ENCODE measurements around the gene METRN.

The METRN gene

DNA sequence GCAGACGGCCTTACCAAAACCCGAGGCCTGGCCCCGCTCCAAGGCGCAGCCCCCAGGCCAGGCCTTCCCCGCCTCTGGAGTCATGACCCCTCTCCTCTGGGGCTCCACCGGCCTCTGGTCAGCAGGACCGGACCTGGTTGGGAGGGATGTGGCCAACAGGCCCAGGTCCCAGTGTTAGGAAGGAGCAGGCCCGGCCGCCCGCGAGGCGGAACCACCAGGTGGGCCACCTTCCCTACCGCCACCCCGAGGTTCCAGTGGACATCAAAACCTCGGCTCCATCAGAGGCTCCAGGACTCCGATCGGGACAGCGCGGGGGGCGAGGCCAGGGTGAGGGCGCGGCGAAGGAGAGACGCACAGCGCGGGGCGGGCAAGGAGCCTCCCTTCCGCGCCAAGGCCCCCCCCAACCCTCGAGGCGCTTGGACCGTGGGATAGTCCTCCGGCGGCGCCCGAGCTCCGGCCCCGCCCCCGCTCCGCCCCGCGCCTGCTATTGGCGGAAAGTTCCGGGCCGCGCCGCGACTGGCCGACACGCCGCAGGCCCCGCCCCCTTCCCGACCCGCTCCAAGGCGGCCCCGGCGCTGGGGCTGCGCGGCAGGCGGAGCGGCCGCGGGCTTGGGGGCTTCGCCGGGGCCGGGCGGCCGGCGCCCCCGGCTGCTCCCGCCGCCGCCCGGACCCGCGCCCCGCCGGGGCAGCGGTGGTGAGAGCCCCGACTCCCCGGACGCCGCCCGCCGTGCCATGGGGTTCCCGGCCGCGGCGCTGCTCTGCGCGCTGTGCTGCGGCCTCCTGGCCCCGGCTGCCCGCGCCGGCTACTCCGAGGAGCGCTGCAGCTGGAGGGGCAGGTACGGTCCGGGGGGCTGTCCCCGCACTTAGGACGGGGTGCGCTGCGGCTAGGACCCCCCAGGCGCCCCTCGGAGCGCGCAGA is at the start of gene METRN:
METRN (plus strand) TSS at position 561 of the 919 bp plus-strand sequence; CDS start at position 733, 172 bp downstream.
- peak; percentile 71 to 75 for DNase-seq

- no peak for DNase-seq
Measured at GRCh38 chr16:666572-666971, 48.3 kb upstream of the METRN start.

GRCh38 chr16:667113-667779 is 47.7 kb upstream of the METRN start:
- DNase-seq, result no peak

- peak; percentile 88 to 89 for DNase-seq
Measured at GRCh38 chr16:667780-668518, 47.0 kb upstream of the METRN start, which contains the start of gene RHOT2. RHOT2 (plus strand) TSS chr16:668132; CDS start chr16:668200, 68 bp downstream.

GRCh38 chr16:668519-669171 is 46.3 kb upstream of the METRN start:
- no peak for DNase-seq

DNA sequence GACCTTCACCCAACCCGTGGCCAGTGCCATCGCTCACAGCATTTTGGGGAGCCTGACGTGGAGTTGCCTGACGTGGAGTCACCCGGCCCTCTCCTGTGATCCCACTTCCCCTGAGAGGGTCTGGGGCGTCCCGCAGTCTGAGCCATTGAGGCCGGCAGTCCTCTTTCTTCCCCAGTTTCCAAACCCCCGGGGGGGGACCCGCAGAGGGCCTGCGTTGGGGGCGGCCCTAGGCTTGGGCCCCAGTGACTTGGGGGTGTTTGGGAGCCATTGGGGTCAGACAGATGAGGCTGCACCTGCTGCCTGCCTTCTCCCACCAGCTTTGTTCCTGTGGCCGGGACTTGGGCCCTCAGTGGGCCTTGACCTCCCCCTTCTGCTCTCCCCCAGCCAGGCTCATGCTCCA is 45.3 kb upstream of the METRN start:
- DNase-seq, result no peak

DNA sequence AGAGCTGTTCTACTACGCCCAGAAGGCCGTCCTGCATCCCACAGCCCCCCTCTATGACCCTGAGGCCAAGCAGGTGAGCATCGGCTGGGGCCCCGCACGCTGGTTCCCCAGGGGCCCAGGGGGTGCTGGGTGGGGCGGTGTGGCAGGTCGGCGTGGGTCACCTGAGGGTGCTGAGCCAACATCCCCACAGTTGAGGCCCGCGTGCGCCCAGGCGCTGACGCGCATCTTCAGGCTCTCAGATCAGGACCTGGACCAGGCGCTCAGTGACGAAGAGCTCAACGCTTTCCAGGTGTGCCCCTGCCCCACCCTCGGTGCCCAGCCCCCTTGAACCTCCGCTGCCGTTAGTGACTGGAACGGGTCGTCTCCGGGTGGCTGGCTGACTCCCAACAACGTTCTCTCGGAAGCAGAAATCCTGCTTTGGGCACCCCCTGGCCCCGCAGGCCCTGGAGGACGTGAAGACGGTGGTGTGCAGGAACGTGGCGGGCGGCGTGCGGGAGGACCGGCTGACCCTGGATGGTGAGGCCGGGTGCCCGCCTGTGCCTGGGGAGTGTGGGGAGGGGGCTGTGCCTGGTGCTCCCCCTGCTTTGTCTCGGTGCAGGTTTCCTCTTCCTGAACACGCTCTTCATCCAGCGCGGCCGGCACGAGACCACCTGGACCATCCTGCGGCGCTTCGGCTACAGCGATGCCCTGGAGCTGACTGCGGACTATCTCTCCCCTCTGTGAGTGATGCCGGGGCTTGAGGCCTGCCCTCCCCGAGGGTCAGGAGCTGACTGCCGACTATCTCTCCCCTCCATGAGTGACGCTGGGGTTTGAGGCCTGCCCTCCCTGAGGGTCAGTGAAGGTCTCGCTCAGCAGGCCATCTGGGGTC is 44.2 kb upstream of the METRN start:
- DNase-seq, result no peak

DNA sequence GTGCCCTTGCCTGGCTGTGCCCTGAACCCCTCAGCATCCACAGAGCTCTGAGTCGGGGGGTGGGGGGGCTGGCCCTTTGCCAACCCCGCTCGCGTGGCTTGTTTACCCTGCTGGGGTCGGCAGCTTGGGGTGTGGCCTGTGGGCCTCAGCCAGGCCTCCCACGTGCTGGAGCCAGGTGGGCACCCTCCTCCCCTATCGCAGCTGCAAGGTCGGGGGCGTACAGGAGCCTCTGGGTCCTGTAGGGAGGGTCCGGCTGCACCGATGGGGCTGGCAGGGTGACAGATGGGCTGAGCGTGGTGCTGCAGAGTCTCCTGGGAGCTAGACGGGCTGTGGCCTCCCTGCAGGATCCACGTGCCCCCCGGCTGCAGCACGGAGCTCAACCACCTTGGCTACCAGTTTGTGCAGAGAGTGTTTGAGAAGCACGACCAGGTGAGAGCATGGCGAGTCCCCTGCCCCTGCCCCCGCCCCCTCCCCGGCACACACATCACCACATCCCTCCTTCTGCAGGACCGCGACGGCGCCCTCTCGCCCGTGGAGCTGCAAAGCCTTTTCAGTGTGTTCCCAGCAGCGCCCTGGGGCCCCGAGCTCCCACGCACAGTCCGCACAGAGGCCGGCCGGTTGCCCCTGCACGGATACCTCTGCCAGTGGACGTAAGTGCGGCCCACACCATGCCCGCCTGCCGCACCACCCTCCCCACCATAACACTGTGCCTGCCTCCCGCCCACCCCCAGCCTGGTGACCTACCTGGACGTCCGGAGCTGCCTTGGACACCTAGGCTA is 43.4 kb upstream of the METRN start:
- no peak for DNase-seq

- DNase-seq, result no peak
Measured at GRCh38 chr16:672371-672770, 42.5 kb upstream of the METRN start.

DNA sequence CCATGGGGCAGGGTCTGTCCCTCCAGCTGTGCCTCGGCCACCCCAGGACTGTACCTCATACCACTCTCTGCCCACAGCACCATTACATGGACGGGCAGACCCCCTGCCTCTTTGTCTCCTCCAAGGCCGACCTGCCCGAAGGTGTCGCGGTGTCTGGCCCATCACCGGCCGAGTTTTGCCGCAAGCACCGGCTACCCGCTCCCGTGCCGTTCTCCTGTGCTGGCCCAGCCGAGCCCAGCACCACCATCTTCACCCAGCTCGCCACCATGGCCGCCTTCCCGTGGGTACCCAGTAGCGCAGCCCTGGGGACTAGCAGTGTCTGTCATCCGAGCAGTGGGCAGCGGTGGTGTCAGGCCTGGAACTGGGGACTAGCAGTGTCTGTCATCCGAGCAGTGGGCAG is 42.1 kb upstream of the METRN start:
- DNase-seq, result no peak

GRCh38 chr16:673399-673991 is 41.4 kb upstream of the METRN start:
- no peak for DNase-seq

GRCh38 chr16:674214-674881 is 40.6 kb upstream of the METRN start:
- DNase-seq, result no peak

DNA sequence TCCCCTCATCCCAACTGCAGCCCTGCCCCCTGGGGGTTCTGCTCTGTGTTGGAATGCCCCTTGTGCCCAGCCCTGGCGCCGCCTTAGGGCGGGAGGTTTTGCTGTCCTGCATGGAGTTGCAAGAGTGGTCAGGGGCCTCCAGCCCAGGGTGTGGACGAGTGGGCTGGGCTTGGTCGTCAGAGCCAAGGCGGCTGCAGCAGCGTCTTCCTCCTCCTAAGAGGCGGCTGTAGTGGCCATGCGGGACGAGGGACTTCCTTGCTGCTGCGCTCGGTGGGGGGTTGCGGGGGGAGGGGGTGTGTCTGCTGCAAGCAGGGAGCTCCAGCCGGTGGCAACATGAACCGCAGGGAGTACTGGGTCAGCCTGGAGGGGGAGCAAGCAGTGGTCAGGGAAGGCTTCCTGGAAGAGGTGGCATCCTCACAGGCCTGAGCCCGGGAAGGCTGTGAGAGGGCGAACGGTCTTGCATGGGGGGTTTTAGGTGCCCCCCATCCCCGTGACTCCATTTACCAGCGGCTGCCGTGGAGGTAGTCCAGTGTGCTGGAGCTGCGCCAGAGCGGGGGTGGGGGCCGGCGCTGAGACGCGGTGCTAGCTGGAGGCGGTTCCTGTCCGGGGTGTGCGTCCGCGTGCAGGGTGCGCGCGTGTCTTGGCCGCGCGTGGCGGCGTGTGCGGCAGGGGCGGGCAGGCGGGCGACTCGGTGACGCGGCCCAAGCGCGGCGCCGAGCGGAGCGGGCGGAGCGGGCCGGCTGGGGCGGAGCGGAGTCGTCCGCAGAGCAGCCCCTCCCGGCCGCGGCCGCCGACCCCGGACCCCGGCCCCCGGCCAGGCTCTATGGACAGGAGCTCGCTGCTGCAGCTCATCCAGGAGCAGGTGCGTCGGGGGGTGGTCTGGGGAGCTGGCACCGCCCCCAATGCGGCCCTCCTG is 39.7 kb upstream of the METRN start, which contains the start of gene RHBDL1:
RHBDL1 (plus strand) TSS at position 704 of the 916 bp plus-strand sequence; CDS start at position 824, 120 bp downstream.
- DNase-seq, result no peak

DNA sequence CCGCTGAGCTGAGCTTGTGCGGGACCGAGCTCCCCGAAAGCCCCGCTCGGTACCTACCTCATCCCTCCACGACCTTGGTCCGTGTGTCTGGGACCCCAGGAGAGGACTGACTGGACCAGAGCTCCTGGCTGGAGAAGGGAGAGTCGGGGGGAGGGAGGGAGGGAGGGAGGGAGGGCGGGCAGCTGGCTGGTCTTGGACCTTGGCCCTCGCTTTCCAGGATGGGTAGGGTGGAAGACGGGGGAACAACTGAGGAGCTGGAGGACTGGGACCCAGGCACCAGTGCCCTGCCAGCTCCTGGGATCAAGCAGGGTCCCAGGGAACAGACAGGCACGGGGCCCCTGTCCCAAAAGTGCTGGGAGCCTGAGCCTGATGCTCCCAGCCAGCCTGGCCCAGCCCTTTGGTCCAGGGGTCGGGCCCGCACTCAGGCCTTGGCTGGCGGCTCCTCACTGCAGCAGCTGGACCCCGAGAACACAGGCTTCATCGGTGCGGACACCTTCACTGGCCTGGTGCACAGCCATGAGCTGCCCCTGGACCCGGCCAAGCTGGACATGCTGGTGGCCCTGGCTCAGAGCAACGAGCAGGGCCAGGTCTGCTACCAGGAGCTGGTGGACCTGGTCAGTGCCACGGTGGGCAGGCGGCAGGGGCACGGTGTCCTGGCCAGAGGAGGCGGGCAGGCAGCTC is 38.9 kb upstream of the METRN start:
- no peak for DNase-seq

GRCh38 chr16:676565-676902 is 38.4 kb upstream of the METRN start:
- DNase-seq, result no peak

DNA sequence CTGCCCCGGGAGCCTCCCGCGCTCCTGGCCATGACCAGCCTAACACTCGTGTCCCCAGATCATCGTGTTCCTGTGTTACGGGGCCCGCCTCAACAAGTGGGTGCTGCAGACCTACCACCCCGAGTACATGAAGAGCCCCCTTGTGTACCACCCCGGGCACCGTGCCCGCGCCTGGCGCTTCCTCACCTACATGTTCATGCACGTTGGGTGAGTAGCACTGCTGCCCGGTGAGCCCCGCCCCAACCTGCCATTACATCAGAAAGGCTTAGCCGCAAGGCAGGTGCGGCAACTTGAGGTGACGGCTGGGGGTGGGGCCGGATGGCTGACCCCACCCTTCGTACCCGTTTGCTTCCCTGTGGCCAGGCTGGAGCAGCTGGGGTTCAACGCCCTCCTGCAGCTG is 38.0 kb upstream of the METRN start:
- peak; percentile 38 to 65 for DNase-seq

DNA sequence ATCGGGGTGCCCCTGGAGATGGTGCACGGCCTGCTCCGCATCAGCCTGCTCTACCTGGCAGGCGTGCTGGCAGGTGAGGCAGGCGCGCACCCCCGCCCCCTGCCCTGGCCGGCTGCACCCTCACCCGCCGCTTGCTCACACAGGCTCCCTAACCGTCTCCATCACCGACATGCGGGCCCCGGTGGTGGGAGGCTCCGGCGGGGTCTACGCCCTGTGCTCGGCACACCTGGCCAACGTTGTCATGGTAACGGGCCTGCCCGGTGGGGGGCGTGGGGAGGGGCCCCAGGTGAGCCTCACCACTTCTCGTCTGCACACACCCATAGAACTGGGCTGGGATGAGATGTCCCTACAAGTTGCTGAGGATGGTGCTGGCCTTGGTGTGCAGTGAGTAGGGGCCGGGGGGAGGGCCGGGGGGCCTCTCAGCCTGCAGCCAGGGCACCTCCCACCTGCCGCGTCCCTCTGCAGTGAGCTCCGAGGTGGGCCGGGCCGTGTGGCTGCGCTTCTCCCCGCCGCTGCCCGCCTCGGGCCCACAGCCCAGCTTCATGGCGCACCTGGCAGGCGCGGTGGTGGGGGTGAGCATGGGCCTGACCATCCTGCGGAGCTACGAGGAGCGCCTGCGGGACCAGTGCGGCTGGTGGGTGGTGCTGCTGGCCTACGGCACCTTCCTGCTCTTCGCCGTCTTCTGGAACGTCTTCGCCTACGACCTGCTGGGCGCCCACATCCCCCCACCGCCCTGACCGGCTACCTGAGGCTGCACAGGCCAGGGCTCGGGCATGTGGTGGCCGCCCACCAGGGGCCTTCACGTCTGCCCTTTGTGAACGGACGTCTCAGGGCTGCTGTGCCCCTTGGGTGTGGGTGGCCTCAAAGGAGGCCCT is 37.4 kb upstream of the METRN start:
- DNase-seq, result peak; percentile 27 to 54

Measured in NCI-H2081 (cell line).